Suppressor macrophage treated with lipopolysaccharide for 1 hour (primary cell): ENCODE measurements around the gene TRAPPC6A.
A peak's percentile ranks its signal among the peaks of the same experiment; 100 is the strongest.

Experiments used
- DNase-seq, 3 donors: peaks; one replicate each; pipeline ENCODE4 v3.0.0-alpha.2; 2020 to 2022

TRAPPC6A gene

DNA sequence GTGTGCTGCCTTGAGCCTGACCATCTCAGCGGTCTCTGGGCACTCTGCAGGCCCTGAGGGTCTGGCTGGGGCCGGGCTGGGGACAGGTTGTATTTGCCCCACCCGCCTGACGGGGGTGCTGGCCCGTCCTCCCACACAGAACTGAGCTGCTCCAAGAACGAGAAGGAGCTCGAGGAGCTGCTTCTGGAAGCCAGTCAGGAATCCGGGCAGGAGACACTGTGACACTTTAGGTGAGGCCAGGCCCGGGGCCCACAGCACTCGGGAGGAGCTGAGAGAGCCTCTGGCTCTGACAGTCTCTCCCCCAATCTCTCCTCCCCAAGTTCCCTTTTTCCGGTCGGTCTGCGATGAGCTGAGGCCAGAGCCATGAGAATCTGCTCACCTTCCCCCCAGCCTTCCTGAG, 31.8 kb downstream of the TRAPPC6A start:
- DNase-seq, result no peak

DNA sequence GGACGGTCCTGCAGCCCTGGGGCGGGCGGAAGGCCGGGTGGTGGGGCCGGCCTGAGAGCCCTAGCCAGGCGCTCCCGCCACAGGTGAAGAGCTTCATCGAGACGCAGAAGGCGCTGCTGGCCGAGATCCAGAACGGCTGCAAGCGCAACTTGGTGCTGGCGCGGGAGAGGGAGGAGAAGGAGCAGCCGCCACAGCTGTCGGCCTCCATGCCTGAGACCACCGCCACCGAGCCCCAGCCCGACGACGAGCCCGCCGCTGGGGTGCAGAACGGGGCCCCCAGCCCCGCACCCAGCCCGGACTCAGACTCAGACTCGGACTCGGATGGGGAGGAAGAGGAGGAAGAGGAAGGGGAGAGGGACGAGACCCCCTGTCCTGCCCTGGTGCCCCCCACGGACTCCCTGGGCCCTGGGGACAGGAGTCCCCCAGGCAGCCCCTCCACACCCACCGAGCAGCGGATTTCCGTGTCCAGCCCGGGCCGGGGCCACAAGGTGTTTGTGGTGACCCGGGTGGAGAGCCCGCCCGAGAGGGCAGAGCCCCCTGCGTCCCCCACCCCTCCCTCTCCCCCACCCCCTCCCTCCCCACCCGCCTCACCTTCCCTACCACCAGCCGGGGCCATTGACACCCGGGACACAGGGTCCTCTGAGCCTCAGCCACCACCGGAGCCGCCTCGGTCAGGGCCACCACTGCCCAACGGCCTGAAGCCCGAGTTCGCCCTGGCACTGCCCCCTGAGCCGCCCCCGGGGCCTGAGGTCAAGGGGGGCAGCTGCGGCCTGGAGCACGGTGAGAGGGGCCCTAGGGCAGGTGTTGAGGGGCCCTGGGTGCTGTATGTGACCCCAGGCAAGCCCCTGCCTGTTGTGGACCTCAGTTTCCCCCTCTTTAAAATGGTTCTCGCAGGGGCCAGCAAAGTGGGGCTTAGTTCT, 32.5 kb downstream of the TRAPPC6A start:
- no peak for DNase-seq

DNA sequence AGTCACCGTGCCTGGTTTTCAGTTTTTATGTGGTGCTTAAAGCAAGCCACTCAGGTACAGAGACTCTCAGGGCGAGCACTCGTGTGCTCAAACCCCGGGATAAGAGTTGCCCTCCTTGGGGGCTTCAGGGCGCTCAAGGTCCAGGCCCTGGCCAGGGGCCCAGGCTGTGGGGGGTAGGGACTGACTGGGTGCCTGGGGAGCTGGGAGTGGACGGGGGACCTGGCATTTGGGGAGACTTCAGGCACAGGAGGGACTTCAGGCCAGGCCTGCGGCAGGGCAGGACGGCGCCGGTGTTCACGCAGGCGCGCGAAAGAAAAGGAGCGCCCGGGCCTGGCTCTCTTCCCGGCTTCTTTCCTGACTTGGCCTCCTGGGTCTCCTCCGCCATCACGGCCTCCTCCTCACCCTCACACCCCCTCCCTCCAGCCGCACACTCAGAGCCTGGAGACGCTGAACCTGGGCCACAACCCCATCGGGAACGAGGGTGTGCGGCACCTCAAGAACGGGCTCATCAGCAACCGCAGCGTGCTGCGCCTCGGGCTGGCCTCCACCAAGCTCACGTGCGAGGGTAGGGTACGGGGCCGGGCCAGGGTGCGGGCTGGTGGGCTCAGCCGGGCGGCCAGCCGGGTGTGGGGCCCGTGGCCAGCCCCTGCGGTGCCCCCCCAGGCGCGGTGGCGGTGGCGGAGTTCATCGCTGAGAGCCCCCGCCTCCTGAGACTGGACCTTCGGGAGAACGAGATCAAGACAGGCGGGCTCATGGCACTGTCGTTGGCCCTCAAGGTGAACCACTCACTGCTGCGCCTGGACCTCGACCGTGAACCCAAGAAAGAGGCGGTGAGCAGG, 33.4 kb downstream of the TRAPPC6A start:
- no peak for DNase-seq

DNA sequence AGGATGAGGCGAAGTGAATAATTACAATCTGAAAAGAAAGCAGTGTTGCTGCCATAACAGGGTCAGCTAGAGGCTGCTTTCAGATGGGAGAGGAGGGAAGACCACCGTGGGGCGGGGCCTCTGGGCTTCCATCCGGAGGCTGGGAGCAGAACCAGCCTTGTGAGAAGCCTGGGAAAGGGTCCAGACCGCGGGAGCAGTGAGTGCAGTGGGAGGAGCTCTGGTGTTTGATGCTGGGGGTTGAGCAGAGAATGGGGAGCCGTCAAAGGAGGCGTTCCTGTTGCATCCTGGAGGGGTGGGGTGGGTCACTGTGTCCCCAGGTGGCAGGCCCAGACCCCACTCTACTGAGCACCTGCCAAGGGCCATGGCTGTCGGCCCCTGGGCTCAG, 35.3 kb downstream of the TRAPPC6A start:
- DNase-seq, result no peak

DNA sequence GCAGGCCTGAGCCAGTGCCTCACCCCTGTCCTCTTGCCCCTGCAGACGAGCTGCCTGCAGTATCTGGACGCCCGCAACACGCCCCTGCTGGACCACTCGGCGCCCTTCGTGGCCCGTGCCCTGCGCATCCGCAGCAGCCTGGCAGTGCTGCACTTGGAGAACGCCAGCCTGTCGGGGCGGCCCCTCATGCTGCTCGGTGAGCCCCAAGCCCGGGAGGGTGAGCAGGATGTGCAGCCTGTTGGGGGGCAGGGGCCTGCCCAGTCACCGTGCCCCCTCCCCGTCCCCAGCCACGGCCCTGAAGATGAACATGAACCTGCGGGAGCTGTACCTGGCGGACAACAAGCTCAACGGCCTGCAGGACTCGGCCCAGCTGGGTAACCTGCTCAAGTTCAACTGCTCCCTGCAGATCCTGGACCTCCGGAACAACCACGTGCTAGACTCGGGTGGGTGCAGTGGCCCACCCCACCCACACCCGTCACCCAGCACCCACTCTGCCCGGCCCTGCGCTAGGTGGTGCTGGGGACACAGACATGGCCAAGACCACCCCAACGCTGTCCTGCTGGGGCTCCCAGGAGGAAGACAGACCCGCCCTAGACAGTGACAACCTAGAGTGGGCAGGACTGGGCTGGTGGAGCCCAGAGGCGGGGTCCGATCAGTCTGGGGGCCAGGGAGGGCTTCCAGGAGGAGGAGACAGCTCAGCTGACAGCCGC, 35.9 kb downstream of the TRAPPC6A start:
- DNase-seq, result no peak

DNA sequence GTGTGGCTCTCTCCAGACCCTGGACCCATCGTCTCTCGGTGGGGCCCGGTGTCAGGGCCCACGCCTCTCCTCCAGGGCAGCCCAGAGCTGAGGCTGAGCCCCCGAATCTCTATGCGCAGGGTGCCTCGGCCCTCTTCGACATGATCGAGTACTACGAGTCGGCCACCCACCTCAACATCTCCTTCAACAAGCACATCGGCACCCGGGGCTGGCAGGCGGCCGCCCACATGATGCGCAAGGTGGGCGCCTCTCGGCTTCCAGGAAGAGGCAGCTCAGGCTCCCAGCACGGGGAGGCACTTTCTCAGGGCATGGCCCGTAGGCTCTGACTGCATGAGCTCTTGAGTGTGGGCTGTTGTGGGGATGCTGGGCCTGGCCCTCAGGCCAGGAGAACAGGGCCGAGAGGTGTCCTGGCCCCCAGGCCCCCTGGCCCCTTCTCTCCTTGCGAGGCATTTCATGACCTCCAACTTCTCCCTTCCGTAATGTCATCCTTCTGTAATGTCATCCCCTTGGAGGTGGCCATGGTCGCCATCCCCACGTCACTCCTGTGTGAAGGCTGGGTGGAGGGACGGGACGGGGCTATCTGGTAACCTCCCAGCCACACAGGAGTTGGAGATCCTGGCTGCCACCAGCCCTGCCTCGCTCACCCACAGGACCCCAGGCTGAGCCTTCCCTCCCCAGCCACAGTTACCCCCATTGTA, 36.7 kb downstream of the TRAPPC6A start:
- no peak for DNase-seq

DNA sequence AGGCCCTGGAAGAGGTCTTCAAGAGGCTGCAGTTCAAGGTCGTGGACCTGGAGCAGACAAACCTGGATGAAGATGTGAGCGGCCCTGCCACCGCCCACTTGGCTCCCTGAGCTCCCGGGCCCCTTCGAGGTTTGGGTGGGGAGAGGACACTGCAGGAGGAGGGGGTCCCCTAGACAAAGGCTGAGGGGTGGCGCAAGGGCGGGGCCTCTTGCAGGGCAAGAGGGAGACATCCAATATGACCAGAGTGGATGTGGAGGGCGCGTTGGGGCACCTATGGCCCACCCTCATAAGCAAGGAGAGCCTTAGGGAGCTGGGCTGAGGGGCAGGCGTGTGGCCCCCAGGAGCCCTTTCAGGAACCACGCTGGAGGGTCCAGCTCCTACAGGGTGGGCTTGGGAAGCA, 37.5 kb downstream of the TRAPPC6A start:
- no peak for DNase-seq

DNA sequence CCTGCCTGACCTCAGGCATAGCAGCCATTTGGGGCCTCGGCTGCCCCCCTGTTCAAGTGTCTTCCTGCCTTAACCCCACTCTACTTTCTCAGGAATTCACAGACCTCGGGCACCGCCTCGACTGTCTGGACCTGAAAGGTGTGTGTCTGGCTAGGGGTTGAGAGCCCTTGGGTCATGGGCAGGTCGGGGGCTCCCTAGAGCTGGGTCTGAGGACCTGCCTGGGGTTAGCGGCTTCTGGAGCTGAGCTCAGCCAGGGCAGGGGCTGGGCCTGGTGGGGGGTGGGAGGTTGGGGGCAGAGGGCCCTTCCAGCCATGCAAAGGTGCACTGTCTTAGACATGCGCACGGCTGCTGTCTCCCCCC, 37.9 kb downstream of the TRAPPC6A start:
- no peak for DNase-seq

DNA sequence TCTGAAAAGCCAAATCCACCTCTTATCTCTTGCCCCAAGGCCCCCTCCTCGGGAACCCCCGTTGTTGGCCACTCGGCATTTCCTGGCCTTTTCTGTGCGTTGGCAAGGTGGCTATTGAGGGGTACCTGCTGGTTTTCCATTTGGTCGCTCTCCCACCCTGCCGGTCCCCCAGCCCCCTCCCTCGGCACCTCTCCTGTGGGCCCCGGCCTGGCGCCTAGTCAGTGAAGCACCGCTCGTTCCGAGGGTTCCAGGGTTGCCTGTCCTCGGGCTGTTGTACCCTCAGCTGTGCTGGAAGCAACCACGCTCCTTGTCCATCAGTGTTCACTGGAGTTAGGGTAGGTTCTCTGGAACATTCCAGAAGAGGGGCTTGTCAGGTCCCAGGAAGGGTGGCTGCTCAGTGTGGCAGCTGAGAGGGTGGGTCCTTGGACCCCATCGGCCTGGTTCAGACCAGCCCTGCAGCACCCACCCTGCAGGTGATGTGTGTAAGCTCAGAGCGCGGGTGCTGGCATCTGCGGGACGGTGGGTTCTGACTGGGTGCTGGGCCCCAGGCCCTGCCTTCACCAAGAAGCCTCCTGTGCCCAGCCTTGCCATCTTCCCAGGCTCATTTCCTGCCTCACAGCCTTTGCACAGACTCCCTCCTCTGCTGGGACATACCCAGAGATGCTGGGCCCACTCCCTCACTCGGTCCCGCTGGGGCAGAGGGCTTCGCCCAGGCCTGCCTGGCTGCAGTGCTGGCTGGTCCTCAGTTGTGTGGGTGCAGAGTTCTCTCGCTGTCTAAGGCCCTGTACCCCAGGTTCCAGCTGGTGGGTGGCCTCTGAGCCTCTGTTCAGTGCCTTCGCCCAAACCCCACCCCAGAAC, 38.5 kb downstream of the TRAPPC6A start:
- DNase-seq, result no peak

DNA sequence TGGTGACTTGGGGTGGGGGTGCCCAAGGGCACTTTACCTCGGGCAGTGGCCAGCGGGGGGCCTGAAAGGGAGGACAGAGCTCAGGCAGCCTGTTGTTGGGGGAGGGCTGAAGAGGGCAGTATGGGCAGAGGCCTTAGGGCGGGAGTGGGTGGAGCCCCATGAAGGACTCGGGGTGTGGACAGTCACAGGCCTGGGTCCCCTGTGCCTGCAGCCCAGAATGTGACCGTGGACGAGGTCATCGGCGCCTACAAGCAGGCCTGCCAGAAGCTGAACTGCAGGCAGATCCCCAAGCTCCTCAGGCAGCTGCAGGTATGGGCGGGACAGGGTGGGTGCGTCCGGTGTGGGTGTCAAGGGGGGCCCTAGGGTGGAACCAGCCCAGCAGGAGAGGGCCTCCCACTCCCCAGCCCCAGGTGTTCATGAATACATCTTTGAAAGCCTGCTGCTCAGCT, 39.7 kb downstream of the TRAPPC6A start:
- DNase-seq, result no peak

DNA sequence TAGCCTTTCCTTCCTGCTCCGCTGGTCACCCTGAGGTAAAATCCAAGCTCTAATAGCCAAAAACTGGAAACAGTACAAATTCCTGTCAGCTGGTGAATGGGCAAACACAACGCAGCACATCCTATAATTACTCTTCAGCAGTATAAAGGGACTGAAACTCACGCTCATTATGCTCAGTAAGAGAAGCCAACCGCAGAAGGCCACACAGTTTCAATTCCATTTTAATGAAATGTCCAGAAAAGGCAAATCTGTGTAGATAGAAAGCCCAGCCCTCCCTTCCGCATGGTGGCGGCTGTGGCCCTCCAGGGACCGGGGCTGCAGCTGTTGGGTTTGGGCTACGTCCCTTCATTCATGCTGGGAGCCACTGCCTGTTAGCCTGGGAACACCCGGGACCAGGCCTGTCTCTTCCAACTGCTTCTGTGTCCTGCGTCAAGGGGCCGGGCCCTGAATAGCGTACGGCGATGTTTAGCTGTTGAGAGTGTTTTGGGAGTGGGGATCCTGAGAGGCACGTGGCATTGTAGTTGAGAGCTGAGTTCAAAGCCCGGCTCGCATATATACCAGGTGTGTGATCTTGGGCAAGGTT, 40.8 kb downstream of the TRAPPC6A start:
- DNase-seq, result no peak

DNA sequence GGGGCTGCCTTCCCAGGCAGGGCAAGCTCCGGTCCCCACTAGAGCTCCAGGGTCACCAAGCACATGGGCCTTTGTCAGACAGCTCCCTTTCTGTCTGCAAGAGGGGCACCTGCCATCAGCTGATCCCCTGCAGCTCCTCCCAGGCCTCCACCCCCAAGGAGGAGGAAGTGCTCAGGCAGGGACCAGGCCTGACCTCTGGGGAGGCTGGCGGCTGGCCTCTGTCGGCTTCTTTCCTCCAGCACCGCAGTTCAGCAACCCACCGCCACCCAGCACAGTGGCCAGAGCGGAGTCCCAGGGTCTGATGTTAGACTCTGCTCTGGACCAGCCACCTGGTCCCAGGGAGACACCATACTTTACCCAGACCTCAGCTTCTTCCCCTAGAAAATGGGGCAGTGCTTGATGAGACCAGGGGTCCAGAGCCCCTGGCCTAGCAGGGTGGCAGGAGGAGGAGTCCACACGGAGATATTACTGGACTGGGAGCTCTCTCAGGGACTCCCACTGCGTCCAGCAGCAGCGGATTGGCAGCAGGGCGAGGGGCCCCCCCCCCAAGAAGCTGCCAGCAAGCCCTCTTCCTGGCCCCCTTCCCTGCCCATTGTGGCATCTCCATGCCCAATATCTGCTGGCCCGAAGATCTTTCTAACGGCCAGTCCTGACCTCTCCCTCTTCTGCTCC, 41.4 kb downstream of the TRAPPC6A start:
- DNase-seq, result peak in 1 of 3 donors; percentile 22

DNA sequence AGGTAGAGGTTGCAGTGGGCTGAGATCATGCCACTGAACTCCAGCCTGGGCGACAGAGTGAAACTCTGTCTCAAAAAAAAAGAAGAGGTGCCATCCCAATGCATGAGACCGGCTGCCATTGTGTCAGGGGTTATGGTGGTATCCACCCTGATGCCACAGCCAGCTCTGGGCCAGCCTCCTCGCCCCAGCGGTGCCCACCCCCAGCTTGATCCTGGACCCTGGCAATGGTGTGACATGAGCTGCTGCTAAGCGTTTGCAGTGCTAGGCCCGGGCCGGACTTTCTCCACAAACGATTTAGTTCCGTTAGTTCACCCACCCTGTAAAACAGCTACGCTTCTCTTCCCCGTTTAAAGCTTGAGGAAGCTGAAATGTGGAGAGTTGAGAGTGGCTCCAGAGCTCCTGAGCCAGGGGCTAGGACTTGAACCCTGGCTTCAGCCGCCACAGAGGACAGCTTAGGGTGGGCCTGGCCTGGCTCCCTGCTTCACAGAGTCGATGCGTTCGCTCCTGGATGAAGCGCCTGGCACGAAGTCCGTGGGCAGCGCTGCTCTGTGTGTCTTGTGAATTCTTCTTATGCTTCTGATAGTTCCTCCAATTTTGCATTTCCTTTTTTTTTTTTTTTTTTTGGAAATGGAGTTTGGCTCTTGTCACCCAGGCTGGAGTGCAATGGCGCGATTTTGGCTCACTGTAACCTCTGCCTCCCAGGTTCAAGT, 42.7 kb downstream of the TRAPPC6A start:
- no peak for DNase-seq

DNA sequence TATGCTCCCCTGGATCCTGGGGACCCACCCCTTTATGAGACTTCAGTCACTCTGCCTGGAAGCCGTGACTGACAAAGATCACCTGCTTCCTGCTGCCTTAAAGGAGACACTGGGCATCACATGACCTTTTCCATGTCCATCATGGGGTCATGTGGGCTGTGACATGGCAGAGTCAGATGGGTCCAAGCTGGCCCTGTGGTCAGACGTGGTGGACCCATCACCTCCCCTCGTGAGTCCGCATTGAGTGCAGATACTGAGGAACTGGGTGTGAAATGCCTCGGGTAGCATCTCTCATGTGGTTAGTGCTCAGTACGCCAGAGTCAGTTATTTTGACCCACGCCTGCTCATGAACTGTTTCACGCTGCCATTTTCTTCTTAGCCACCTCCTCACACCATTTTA, 44.4 kb downstream of the TRAPPC6A start:
- no peak for DNase-seq

DNA sequence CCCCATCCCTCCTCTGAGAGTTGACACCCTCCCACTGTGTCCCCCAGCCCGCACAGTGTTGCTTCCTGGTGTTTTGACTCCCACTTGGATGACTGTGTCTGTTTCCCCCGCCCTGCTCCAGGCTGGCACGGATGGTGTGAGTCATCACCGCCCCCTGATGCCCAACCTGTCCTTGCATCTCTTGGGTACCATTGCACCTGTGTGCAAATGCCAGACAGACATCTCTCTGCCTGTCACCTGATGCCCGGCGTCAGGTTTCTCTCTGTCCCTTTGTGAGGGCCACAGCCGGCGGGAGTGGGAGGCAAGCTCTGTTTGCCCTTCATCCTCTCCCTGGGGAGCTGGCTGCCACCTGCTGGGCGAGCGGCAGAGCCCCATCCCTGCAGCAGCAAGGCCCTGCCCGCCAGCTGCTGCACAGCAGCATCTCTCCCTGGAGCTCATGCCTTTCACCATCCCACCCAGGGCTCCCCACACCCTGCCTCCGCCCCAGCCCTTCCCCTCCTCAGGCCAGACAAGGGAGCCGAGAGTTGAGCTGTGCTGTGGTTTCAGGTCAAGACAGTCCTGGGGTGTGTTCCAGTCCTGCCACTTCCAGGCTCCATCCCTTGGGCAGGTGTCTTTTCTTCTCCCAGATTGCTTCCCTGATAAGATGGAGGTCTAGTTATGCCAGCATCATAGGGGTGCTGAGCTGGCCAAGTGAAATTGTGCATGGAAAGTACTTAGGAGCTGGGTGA, 47.0 kb downstream of the TRAPPC6A start:
- peak in 1 of 3 donors; percentile 22 for DNase-seq

DNA sequence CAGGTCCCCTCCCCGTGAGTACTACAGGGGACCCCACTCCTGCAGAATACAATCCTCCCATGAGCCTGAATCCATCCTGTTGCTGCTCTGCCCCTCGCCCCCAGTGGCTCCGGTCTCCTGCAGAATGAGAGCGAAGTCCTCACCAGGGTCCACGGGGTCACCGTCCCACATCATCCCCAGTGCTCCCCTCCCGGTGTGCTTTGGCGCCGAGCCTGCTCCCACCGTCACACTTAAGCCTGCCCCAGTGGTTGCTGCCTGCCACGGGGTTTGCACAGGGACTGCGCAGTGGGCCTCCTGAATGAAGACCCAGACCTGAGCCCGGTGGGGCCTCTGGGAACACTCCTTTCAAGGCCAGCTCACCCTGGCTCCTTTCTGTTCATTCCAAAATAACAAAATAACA, 47.8 kb downstream of the TRAPPC6A start:
- no peak for DNase-seq

DNA sequence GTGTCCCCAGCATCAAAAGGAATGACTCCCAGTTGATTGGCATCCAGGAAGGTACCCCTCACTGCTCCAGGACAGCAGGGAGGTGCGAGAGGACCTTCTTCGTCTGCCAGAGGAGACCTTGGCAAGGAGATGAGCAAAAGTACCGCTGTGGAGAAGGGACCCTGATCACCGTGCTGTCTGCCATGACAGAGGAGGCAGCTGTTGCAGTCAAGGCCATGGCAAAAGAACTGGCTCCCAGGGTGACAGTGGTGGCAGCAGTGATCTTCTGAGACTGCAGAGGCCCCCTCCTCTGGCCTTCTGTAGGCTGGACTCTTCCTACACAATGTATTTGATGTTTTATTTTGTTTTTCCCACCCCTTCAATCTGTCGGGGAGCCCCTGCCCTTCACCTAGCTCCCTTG, 49.2 kb downstream of the TRAPPC6A start:
- no peak for DNase-seq

DNA sequence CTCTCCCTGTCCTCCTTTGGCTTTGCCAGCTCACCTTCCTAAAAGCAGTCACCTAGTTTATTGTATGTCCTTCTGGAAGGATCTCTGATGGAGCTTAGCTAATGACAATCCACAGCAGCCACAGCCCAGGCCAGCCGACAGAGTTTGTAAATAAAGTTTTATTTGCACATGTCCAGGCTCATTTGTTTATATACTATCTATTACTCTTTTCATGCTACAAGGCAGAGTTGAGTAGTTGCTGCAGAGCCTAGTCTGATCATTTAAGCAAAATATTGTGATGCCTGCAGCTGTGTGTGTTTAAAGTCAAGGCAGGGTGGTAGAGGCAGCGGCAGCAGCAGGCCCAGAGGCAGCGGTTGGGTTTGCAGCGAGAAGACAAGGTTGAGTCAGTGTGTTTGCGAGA, 49.9 kb downstream of the TRAPPC6A start:
- DNase-seq, result no peak

DNA sequence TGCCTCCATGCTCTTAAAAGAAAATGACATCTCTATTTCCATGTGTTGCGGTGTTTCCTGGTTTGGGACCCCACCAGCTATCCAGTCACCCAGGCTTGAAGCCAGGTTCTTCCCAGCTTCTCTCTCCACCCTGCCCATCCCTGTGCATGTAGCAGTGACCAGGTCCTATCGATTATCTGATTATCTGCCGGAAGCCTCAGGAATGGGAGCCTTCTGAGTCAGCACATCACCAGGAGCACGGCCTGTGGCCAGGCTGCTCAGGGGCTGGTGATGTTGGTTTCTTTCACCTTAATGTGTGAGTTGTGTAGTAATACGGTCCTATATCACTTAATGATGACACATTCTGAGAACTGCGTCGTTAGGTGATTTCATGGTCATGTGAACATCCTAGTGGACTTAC, 51.4 kb downstream of the TRAPPC6A start:
- DNase-seq, result no peak
